Endometrial microvascular endothelial cells (primary cell): ENCODE results near the gene TREM1. TPM values are rescaled to one million over a fixed set of nuclear protein-coding genes. Genes with fewer than 3 reads are reported as not detected.
"Not testable (repeated sequence)": the region's sequence is repeated elsewhere in the genome, so short reads cannot be mapped to it uniquely, and the experiment has no call there.

Source experiments
- in situ Hi-C: cut with HindIII; loops from 2 replicates; pipeline ENCODE4 v1.10.0; 2017; ENCODE audit warnings: low sequenced_read_pairs, low pct_unique_long_range_greater_than_20kb; ENCODE audit errors: inconsistent ontology term
- total RNA-seq: library from RNA; depleted of rRNA; stranded (reverse); fragments of >200 nt; gene quantifications from one replicate; pipeline ENCODE4 v1.2.3, GENCODE V29; 2015; ENCODE audit errors: inconsistent ontology term

The TREM1 gene
- total RNA-seq, 1 donor from 2014 or later: not detected

DNA sequence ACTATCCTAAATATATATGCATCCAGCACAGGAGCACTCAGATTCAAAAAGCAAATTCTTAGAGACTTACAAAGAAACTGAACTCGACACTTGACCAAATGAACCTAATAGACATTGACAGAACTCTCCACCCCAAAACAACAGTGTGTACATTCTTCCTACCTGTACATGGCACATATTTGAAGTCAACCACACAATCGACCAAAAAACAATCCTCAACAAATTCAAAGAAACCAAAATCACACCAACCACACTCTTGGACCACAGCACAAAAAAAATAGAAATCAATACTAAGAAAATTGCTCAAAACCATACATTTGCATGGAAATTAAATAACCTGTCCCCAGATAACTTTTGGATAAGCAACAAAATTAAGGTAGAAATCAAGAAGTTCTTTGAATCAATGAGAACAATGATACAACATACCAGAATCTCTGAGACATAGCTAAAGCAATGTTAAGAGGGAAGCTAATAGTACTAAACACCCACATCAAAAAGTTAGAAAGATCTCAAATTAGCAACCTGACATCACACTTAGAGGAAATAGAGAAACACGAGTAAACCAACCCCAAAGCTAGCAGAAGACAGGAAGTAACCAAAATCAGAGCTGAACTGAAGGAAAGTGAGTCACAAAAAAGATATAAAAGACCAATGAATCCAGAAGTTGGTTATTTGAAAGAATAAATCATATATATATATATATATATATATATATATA is 12.5 kb upstream of the TREM1 start:
- in situ Hi-C loops: no loop called here

DNA sequence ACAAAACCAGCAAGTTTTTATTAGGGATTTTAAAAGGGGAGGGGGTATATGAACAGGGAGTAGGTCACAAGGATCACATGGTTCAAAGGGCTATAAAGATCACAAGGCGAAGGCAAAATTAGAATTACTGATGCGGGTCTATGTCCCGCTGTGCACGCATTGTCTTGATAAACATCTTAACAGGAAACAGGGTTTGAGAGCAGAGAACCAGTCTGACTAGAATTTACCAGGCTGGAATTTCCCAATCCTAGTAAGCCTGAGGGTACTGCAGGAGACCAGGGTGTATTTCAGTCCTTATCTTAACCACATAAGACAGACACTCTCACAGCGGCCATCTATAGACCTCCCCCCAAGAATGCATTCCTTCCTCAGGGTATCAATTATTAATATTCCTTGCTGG is 10.8 kb upstream of the TREM1 start:
- in situ Hi-C loops: not testable (repeated sequence)

DNA sequence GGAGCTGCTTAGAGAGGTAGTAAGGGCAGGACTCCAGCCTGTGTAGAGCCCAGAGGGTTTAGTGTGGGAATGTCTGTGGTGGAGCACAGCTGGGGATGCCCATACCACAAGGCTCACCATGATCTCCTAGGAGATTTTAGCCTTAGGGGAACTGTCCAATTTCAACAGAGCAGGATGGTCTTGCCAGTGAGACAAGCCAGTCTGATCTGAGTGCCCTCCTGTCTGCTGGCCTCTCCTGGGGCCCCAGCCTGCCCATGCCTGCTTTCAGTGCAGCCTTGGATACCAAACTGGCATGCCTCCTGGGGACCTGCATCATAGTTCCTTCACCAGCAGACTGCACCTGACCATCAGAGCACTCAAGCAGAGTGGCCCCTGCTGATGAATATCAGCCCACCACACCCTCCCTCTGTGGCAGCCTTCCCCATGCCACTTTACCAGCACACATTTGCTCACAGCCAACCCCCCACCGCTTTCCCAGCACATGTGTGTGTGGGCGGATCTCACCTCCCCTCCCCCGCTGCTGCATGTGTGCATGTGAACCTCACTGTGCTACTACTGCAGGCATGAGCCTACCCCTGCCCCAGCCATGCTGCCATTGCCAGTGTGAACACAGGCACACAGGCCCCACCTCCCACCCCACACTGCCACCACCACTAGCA is 7.9 kb upstream of the TREM1 start:
- in situ Hi-C loops: no loop called here

DNA sequence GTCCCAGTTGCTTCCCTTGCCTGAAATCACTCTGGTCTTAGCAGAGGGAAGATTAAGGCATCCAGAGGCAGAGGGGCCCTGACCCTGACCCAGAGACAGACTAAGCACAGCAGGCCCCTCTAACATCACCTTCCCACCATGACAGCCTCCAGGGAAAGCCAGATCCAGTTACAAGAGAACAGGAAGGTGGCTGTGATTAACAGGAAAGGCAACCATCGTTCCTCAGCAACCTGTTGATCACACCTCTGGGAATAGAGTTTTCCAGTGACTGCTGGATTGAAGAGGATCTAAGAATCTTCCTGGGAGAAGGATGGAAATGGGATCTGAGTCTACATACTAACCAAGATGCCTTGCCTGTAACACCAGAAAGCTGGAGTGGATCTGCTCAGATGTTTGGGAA is 5.2 kb upstream of the TREM1 start:
- in situ Hi-C loops: no loop called here

DNA sequence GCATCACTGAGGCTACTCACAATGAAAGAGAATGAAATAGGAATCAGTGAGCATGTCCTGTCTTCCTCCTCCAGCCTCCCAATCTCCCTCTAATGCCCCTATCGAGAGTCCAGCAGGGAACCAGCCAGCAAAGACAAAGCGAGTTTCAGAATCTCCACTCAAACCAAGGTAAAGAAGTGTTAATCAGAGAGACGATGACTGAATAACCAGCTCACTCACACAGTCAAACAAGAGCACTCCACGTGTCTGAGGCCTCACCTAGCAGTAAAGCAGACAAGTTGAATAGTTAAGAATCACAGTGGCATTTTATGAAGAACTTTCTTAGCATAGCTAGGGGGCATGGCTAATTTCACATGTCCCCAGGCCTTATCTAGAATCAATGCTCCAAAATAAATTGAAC is 3.3 kb upstream of the TREM1 start:
- in situ Hi-C loops: no loop called here

DNA sequence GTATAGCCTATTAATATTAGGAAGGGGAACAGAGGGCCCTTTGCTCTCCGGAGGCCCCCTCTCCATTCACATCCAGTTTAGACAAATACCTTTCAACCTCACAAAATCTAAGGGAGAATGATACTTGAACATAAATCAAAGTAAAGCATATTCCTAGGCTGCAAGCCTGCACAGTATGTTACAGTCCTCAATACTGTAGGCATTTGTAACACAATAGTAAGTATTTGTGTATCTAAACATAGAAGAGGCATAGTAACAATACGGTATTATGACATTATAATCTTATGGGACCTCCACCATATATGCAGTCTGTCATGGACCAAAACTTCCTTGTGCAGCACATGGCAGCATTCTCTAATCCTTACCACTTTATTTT is 2.3 kb upstream of the TREM1 start:
- in situ Hi-C loops: no loop called here

DNA sequence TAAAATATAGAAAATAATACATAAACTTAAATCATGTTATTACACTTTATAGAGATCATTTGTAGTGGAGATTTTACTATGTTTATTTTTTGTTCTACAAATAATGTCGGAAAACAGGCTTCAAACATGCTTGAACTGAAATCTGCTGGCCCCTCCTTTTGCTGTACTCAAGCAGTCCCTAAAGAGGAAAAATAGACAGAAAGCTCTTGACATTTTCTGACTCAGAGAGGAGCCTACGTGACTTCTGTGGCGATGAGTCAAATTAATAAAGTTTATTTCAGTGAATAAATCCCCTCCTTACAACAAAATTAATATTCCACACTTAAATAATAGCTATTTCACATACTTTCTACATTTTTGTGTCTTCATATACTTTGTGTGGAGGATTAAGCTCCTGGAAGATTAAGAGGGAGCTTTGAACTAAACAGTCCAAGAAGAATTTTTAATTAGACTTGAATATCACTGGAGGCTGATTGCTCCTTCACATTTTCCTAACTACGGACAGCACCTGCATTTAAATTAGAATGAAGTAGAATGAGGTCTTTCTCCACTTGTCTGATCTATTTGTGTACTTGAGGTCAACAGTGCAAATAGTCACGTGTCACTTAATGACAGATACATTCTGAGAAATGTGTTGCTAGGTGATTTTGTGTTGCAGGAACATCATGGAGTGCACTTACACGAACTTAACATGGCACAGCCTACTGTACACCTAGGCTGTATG is 1.7 kb upstream of the TREM1 start:
- in situ Hi-C loops: no loop called here

DNA sequence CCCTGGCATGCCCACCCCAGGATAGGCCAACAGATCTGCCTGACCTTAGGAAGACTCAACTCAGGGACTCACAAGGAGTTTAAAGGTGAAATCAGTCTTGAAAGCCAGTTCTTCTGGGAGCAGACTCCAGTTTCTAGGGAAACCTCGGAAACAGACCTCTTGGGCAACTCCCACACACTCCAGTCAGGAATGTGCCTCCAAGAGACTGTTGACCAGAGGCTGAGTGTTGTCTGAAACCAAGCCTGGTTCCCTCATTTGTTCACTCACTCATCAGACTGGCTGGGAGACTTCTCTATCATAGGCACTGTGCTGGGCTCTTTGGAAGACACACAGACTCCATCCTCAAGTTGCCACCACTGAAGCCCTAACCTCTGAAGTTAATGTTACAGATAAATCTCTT is 1.8 kb downstream of the TREM1 start:
- in situ Hi-C loops: no loop called here

DNA sequence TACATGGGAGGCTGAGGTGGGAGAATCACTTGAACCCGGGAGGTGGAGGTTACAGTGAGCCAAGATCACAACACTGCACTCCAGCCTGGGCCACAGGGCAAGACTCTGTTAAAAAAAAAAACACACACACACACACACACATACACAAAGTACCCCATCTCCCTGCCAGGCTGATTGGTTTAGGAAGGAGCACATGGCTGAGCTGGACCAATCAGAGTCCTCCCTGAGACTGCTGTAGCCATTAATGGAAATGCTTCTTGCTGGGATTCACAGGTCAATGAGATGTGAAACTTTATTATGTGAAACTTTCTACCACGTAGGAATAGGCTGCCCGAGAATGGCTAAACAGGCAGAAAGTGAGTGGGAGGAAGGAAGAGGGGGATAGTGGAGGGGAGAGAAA is 2.9 kb downstream of the TREM1 start:
- in situ Hi-C loops: no loop called here

DNA sequence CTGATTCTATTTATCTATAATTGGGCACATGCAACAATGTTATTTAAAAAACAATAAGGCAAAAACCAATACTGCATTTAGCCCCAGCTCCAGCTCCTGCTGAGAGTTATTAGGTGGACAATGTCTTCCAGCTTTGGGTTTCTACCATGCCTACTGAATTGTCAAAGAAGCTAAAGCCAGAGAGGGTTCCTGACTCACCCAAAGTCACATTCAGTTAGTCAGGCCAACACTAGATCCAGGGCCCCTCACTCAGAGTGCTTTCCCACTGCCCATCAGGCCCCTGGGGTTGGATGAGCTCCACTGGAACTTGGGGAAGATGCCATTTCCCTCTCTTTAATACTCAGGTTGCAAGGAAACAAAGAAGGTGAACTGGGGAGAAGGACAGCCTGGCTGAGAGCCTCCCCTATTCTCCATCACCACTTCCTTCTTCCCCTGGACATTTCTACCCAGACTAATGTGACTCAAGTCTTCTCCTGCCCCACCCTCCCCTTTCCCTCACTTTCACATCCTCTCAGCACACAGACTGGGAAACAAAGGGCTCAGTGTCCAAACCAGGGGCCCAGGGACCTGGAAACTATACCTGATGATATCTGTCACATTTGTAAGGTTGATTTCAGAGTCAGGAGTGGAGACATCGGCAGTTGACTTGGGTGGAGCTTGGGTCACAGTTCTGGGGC is 6.0 kb downstream of the TREM1 start:
- in situ Hi-C loops: no loop called here

DNA sequence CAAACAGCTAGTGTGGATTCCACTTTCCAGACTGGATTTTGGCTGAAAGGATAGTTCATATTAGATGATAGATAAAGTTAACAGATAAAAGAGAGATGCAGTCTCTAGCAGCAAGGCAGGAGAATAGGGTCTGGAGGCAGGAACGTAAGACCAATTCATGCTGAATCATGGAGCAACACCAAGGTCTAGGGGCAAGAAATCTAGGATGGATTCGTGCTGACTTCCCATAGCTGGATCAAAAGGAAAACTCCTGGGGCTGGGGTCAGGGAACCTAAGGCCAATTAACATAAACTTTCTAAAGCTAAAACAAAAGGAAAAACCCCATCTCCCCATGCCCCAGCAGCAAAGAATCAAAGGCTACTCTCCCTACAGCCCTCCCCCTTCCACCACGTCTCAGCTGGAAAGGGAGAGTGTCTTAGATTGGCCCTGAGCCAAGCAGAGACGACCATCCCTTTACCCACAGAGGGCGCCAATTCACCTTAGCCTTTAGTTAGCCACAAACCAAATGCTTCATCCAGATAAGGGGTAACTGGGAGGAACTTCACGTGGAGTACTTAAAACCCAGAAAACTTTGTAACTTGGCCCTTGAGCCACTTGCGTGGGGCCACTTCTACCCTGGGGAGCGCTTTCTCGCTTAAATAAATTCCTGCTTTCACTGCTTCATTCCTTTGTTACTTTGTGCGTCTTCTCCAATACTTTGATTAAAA is 7.6 kb downstream of the TREM1 start:
- in situ Hi-C loops: no loop called here

DNA sequence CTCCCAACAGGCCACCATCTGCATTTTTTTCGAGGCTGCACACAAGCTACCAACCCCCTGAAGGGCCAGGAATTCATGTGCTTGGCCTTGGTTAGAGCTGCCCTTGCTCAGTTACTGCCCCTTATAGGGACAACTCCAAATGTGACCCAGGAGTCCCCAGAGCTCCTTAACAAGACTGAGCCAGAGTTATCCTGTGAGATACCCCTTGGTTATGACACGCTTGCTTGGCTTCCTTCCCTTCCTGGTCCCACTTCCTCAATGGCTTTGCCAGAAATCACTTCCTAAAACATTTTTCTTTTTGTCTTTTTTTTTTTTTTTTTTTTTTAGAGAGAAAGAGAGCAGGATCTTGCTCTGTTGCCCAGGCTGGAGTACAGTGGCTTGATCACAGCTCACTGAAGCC is 8.9 kb downstream of the TREM1 start:
- in situ Hi-C loops: no loop called here

DNA sequence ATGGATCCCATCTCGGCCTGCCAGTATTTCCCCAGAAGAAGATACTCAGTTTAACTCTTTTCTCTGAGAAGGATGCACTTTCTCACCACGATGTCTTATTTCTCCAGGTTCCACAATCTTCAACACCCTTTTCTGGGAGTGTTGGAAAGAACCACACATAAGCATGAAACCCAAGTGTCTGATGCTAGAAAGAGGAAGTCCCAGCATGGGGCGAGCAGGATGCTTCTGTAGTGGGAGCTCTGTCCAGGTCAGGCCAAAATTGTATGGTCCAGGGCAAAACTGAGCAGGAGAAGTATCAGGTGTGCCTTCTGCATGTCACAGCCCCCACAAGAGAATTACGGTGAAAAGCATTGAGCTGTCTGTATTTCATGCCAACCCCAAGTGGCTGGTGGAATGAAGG is 11.0 kb downstream of the TREM1 start:
- in situ Hi-C loops: no loop called here

DNA sequence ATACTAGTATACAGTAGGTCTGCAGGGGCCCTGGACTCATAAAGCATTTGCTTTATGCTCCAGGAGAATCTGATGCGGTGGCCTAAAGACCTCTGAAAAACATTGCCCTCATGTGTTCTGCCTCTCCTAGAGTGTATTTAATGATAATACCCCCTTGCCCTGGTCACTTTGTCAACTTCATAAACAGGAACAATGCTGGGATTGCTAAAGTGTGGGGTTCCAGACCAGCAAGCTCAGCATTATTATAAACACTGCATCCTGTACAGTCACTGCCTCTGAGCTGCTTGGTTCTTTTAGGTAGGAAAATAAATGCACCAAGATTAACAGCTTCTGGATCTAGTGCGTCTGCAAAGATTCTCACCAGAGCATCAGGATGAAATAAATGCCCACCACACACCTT is 12.2 kb downstream of the TREM1 start:
- in situ Hi-C loops: no loop called here

DNA sequence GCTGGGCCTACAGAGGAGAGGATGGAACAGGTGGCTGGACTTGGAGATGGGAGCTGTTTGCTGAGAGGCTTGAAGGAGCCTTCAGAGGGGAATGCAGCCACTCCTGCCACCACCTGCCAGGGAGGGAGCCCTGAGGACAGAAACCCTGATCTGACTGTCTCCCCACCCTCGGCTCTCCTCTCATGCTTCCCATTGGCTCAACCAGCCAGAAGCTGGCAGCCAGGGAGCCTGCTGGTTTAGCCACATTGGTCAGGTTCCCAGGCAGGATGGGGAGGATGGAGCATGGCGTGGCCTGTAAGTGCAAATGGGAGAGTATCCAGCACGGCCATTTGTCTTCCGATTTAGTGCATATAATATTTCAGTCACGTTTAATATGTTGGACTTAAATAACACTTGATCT is 12.8 kb downstream of the TREM1 start:
- in situ Hi-C loops: no loop called here

DNA sequence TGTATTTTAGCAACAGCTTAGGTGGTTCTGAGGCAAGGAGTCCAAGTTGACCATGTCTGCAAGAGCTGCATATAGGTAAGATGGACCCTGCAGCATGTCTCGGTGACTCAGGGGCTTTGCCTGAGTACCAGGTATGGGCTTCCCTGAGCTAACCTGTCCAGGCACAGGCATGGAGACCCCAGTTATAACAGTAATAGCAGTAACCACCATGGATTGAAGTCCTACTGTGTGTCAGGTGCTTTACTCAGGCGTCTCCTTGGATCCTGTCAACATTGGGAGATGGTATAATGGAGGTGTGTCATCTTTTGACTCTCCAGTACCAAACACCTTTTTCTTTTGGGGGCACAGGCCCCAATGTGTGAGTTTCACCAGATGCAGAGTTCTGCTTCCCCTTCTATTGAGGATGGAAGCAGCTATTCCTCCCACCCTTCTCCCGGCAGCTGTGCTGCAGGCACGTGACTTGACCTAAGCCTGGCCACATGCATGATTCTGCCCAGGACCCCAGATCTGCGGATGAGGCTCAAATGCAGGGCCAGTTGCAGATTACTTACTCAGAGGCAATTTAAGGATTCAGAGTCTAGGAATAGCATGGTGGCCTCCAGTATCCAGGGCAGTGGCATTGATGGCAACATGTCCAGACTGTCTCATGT is 13.8 kb downstream of the TREM1 start:
- in situ Hi-C loops: no loop called here

DNA sequence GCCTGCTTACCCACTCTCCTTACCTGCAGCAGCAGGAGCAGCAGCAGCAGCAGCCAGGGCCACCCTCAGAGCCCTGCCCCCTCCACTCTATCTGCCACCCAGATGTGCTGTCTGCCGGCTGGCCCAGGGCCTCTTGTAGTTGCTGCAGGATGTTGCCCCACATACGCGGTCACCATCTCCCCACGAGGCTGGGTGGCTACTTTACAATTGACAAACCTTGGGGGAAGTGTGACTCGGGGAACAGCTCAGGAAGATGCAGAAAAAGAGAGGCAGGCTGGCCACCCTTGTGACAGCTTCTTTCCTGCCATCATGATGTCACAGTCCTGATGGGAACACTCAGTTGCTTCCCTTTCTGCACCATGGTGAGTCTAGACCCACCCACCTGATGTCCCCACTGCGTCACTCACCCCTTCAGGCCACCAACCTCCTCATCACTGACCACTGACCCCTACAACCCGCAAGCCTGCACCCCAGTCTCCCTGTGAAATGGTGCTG is 14.5 kb downstream of the TREM1 start:
- in situ Hi-C loops: no loop called here

DNA sequence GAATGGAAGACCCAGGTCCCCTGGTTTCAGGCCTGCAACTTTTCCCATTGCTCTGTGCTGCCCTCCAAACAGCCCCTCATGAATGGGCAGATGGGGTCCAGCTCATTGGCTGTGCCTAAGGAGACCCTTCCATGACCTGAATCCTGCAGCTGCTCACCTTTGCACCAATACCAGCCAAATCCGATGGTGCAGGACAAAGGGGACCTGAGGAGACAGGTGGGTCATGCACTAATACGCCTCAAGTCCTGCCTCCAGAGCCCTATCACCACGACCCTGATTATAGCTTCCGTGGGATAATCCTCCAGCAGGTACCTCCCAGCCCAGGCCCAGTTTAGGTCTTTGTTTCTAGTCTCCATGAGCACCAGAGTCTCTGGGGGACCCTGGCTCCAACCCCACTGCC is 16.8 kb downstream of the TREM1 start:
- in situ Hi-C loops: no loop called here

DNA sequence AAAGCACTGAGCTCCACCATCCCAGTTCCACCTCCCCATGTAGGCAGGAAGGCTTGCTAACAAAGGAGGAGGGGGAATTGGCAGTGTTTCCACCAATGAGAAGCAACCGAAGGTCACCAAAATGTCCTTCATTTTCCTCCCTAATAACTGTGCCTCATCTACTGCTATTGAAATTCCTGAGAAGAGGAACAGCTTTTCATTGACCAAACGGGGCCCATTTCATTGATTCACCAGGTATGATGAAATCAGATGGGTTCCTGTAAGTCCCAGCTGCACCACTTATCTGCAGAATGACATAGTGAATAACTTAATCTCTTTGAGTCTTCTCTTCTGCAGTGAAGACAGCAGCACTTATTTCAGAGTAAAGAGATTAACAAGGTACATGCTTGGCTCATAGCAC is 17.3 kb downstream of the TREM1 start:
- in situ Hi-C loops: no loop called here
